Measurements from ENCODE around the gene FERMT3. TPM values are rescaled to one million over a fixed set of nuclear protein-coding genes. Genes with fewer than 3 reads are reported as not detected.

Gene FERMT3
- polyA plus RNA-seq, 1 of the 3 experiments (the other 2 are of a cell fraction) = 1.4 TPM

DNA sequence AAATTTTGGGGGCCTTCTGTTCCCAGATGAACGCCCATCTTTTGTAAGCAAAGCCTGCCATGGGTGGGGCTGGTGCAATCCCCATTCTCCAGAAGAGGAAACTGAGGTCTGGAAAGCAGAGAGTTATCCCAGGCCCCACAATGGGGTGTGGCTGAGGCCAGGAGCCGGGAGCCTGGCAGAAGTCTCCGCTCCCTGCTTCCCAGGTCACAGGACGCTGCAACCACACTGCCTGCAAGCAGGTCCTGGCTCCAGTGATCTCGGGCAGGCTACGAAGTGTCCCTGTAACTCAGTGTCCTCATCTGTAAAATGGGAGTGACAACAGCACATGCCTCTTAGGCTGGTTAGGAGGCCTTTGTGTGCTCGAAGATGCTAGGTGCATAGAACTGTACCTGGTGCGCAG is 46.5 kb downstream of the FERMT3 start:
- peaks cover 10 to 25% of the 10 kb centered on the region in 2 experiments; a peak in 2 of 4 replicates for H3K4me1 ChIP-seq (ENCODE audit: control insufficient read depth in 1 of 2, insufficient read depth in 2 of 2, low read depth in 1 of 2, low read length in 1 of 2)
- no peaks in the 10 kb centered on the region for H3K9me2 ChIP-seq
- no peak for DNase-seq
- peaks cover 30% of the 10 kb centered on the region for H3K79me2 ChIP-seq (ENCODE audit: insufficient read depth)
- 85% methylated on average over 7 of the region's 8 CpGs for WGBS (ENCODE audit: low lambda C conversion rate)
- peak overlapping the region; percentile 88 to 90; a peak in 2 of 4 replicates for H3K4me3 ChIP-seq (ENCODE audit: low read depth in 2 of 2, low read length in 1 of 2)
- H3K36me3 ChIP-seq (replicated peaks in 1 of 2; ENCODE audit: control insufficient read depth in 1 of 2, insufficient read depth in 2 of 2, low read length in 1 of 2) = peaks cover 10 to 24% of the 10 kb centered on the region in 2 experiments
- ChIA-PET CTCF (interaction anchor here (1.4 to 4.6 kb wide), 7 partner anchors 10 to 50 kb away, joined by 4 to 119 read pairs (median 17); partner anchors contain the start of genes BAD, ESRRA, GPR137 and VEGFB), POLR2A (interaction anchor here (0.9 to 12.4 kb wide), 3 partner anchors 9 to 17 kb away, joined by 3 to 112 read pairs (median 34); no protein-coding TSS in a partner anchor)
- H3F3A ChIP-seq (replicated peaks; ENCODE audit: insufficient read depth) = peaks cover 3% of the 10 kb centered on the region
- no peak overlapping the region; a peak in 1 of 4 replicates for H3K27ac ChIP-seq (ENCODE audit: low read depth in 2 of 2, low read length in 1 of 2)
- no peaks in the 10 kb centered on the region for H3K27me3 ChIP-seq (ENCODE audit: insufficient read depth)
- H3K9me3 ChIP-seq = no peaks in the 10 kb centered on the region
- H2AFZ ChIP-seq (ENCODE audit: low read depth) = no peak overlapping the region
- peaks cover 14% of the 10 kb centered on the region for H4K20me1 ChIP-seq (ENCODE audit: insufficient read depth)
- no peak for TF ChIP-seq TAF1 (IDR thresholded peaks at IDR 0.05; ENCODE audit: borderline replicate concordance, low read depth, low read length)
- TF ChIP-seq, protein P1, sequence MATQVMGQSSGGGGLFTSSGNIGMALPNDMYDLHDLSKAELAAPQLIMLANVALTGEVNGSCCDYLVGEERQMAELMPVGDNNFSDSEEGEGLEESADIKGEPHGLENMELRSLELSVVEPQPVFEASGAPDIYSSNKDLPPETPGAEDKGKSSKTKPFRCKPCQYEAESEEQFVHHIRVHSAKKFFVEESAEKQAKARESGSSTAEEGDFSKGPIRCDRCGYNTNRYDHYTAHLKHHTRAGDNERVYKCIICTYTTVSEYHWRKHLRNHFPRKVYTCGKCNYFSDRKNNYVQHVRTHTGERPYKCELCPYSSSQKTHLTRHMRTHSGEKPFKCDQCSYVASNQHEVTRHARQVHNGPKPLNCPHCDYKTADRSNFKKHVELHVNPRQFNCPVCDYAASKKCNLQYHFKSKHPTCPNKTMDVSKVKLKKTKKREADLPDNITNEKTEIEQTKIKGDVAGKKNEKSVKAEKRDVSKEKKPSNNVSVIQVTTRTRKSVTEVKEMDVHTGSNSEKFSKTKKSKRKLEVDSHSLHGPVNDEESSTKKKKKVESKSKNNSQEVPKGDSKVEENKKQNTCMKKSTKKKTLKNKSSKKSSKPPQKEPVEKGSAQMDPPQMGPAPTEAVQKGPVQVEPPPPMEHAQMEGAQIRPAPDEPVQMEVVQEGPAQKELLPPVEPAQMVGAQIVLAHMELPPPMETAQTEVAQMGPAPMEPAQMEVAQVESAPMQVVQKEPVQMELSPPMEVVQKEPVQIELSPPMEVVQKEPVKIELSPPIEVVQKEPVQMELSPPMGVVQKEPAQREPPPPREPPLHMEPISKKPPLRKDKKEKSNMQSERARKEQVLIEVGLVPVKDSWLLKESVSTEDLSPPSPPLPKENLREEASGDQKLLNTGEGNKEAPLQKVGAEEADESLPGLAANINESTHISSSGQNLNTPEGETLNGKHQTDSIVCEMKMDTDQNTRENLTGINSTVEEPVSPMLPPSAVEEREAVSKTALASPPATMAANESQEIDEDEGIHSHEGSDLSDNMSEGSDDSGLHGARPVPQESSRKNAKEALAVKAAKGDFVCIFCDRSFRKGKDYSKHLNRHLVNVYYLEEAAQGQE (IDR thresholded peaks at IDR 0.05; ENCODE audit: low read depth, low read length) = no peak
- no peak for TF ChIP-seq EP300 (IDR thresholded peaks at IDR 0.05; ENCODE audit: borderline replicate concordance in 1 of 2, low read depth in 1 of 2, low read length in 1 of 2)
- no peak for TF ChIP-seq SIN3A (IDR thresholded peaks at IDR 0.05; ENCODE audit: borderline replicate concordance, low read depth, low read length)
- no peak for TF ChIP-seq MEF2A (IDR thresholded peaks at IDR 0.05; ENCODE audit: borderline replicate concordance, low read depth)
- TF ChIP-seq, protein P2, sequence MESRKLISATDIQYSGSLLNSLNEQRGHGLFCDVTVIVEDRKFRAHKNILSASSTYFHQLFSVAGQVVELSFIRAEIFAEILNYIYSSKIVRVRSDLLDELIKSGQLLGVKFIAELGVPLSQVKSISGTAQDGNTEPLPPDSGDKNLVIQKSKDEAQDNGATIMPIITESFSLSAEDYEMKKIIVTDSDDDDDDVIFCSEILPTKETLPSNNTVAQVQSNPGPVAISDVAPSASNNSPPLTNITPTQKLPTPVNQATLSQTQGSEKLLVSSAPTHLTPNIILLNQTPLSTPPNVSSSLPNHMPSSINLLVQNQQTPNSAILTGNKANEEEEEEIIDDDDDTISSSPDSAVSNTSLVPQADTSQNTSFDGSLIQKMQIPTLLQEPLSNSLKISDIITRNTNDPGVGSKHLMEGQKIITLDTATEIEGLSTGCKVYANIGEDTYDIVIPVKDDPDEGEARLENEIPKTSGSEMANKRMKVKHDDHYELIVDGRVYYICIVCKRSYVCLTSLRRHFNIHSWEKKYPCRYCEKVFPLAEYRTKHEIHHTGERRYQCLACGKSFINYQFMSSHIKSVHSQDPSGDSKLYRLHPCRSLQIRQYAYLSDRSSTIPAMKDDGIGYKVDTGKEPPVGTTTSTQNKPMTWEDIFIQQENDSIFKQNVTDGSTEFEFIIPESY (IDR thresholded peaks at IDR 0.05; ENCODE audit: borderline replicate concordance, low read depth) = no peak
- TF ChIP-seq, protein P3, sequence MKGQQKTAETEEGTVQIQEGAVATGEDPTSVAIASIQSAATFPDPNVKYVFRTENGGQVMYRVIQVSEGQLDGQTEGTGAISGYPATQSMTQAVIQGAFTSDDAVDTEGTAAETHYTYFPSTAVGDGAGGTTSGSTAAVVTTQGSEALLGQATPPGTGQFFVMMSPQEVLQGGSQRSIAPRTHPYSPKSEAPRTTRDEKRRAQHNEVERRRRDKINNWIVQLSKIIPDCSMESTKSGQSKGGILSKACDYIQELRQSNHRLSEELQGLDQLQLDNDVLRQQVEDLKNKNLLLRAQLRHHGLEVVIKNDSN (IDR thresholded peaks at IDR 0.05; ENCODE audit: borderline replicate concordance, low read depth) = no peak
- TF ChIP-seq RAD21 (IDR thresholded peaks at IDR 0.05; ENCODE audit: low read length) = no peak
- TF ChIP-seq, protein P4, sequence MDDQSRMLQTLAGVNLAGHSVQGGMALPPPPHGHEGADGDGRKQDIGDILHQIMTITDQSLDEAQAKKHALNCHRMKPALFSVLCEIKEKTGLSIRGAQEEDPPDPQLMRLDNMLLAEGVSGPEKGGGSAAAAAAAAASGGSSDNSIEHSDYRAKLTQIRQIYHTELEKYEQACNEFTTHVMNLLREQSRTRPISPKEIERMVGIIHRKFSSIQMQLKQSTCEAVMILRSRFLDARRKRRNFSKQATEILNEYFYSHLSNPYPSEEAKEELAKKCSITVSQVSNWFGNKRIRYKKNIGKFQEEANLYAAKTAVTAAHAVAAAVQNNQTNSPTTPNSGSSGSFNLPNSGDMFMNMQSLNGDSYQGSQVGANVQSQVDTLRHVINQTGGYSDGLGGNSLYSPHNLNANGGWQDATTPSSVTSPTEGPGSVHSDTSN (IDR thresholded peaks at IDR 0.05) = no peak
- no peak overlapping the region; the same call in 1 of the 2 replicates for H3K9ac ChIP-seq
- peak overlapping the region; percentile 96 for H3K4me2 ChIP-seq

Measured in SK-N-SH (cell line).